ENCODE results near the gene IL1RL2.
A peak's percentile ranks its signal among the peaks of the same experiment; 100 is the strongest.

Gene IL1RL2

GRCh38 chr2:102240640-102241370, 54.0 kb downstream of the IL1RL2 start:
- DNase-seq: peak; percentile 85

GRCh38 chr2:102241616-102242305, 54.9 kb downstream of the IL1RL2 start:
- DNase-seq: no peak

GRCh38 chr2:102245266-102246151, 58.7 kb downstream of the IL1RL2 start:
- no peak for DNase-seq

- no peak for DNase-seq
These were observed 63.5 kb downstream of the IL1RL2 start for GRCh38 chr2:102250278-102250821.

- DNase-seq: peak; percentile 55
These were observed 64.4 kb downstream of the IL1RL2 start for GRCh38 chr2:102251042-102251848.

GRCh38 chr2:102251849-102252203, 65.0 kb downstream of the IL1RL2 start:
- DNase-seq: no peak

- no peak for DNase-seq
These were observed 65.4 kb downstream of the IL1RL2 start for GRCh38 chr2:102252236-102252635.

- no peak for DNase-seq
These were observed 66.4 kb downstream of the IL1RL2 start for GRCh38 chr2:102253140-102253752.

GRCh38 chr2:102253753-102254150, 66.9 kb downstream of the IL1RL2 start:
- no peak for DNase-seq

- no peak for DNase-seq
These were observed 69.5 kb downstream of the IL1RL2 start for GRCh38 chr2:102256276-102256675.

GRCh38 chr2:102256874-102257462, 70.1 kb downstream of the IL1RL2 start:
- DNase-seq: no peak

GRCh38 chr2:102258025-102258385, 71.2 kb downstream of the IL1RL2 start:
- no peak for DNase-seq

- DNase-seq: no peak
These were observed 71.7 kb downstream of the IL1RL2 start for GRCh38 chr2:102258386-102259074.

- no peak for DNase-seq
These were observed 74.8 kb downstream of the IL1RL2 start for GRCh38 chr2:102261467-102262135.

GRCh38 chr2:102262216-102263129, 75.7 kb downstream of the IL1RL2 start:
- no peak for DNase-seq

- no peak for DNase-seq
These were observed 78.1 kb downstream of the IL1RL2 start for GRCh38 chr2:102264952-102265351.

GRCh38 chr2:102266204-102266603, 79.4 kb downstream of the IL1RL2 start:
- no peak for DNase-seq

GRCh38 chr2:102267774-102268173, 81.0 kb downstream of the IL1RL2 start:
- no peak for DNase-seq

GRCh38 chr2:102268510-102269199, 81.8 kb downstream of the IL1RL2 start:
- no peak for DNase-seq

All from right hindlimb (tissue), 1 donor.